Measurements from ENCODE around the gene DGCR2.
"Not testable (repeated sequence)": the region's sequence is repeated elsewhere in the genome, so short reads cannot be mapped to it uniquely, and the experiment has no call there.

DGCR2 gene

DNA sequence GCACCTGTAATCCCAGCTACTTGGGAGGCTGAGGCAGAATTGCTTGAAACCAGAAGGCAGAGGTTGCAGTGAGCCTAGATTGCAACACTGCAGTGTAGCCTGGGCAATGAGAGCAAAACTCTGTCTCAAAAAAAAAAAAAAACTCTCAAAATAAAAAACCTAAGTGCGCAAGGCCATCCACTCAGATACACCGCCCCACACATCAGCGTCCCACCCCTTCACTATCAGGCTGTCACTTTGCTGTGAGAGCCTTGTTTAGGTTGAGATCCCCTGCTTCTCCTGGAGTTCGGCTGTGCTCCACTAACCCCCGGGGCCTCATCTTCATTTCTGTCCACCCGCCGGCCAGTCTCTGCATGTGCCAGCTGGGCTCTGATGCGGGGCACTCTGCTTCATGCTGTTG, 44.2 kb upstream of the DGCR2 start:
- ChIA-PET CTCF (interaction anchor here (0.8 kb wide), 1 partner anchor 13 kb away, joined by 3 read pairs; no protein-coding TSS in a partner anchor), POLR2A (no interaction called here)
- DNase-seq (ENCODE audit: extremely low spot score): no peak
- TF ChIP-seq SUZ12 (IDR thresholded peaks at IDR 0.05) (no peak), BHLHE40 (IDR thresholded peaks at IDR 0.05; ENCODE audit: borderline replicate concordance) (no peak), ZNF384 (IDR thresholded peaks at IDR 0.05) (no peak)

DNA sequence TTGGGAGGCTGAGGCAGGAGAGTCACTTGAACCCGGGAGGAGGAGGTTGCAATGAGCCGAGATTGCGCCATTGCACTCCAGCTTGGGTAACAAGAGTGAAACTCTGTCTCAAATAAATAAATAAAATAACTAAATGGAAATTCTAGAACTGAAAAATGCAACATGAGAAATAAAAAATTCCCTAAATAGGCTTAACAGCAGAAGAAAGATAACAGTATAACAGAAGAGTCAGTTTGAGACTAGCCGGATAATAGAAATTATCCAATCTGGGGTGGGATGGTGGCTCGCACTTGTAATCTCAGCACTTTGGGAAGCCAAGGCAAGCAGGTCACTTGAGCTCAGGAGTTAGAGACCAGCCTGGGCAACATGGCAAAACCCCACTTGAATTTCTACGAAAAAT, 42.2 kb upstream of the DGCR2 start:
- POLR2A ChIA-PET: no interaction called here
- no peak for DNase-seq (ENCODE audit: extremely low spot score)
- CTCF ChIA-PET: no interaction called here
- TF ChIP-seq FOXA1 (IDR thresholded peaks at IDR 0.05): no peak
- TF ChIP-seq CTBP1 (IDR thresholded peaks at IDR 0.05; ENCODE audit: borderline replicate concordance): no peak
- TF ChIP-seq PKNOX1 (IDR thresholded peaks at IDR 0.05): no peak
- no peak for TF ChIP-seq ZNF384 (IDR thresholded peaks at IDR 0.05)
- no peak for TF ChIP-seq FOXM1 (IDR thresholded peaks at IDR 0.05; ENCODE audit: borderline replicate concordance)
- no peak for TF ChIP-seq TARDBP (IDR thresholded peaks at IDR 0.05)
- TF ChIP-seq BHLHE40 (IDR thresholded peaks at IDR 0.05; ENCODE audit: borderline replicate concordance): no peak
- no peak for TF ChIP-seq FOXK2 (IDR thresholded peaks at IDR 0.05)
- no peak for TF ChIP-seq NFRKB (IDR thresholded peaks at IDR 0.05)
- TF ChIP-seq SP1 (IDR thresholded peaks at IDR 0.05): no peak
- no peak for TF ChIP-seq ELF4 (IDR thresholded peaks at IDR 0.05)
- no peak for TF ChIP-seq SUZ12 (IDR thresholded peaks at IDR 0.05)
- TF ChIP-seq ARNT (IDR thresholded peaks at IDR 0.05): no peak

- CTCF ChIA-PET; DNase-seq (ENCODE audit: extremely low spot score): not testable (repeated sequence)
- POLR2A ChIA-PET: interaction anchor here (1.2 to 1.6 kb wide), 2 partner anchors 12 to 14 kb away, joined by 5 read pairs; partner anchors contain the start of gene ESS2
These were observed 36.4 kb upstream of the DGCR2 start for GRCh38 chr22:19158649-19159048.

DNA sequence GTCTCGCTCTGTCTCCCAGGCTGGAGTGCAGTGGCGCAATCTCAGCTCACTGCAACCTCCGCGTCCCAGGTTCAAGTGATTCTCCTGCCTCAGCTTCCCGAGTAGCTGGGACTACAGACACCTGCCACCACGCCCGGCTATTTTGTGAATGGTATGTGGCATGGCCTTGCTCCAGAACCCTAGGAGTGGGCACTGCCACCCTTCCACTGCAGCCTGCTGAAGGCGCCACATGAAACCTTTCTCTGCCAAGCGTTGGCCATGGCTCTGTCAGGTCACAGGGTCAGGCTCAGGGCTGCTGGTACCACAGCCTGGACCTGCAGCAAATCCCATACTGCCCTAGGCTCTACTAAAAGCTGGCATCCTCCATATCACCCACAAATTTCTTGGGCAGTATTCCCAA, 33.9 kb upstream of the DGCR2 start:
- DNase-seq (ENCODE audit: extremely low spot score); CTCF ChIA-PET: not testable (repeated sequence)
- POLR2A ChIA-PET: interaction anchor here (1.3 kb wide), 1 partner anchor 11 kb away, joined by 4 read pairs; the partner anchor contains the start of gene ESS2

GRCh38 chr22:19152942-19153883, 31.0 kb upstream of the DGCR2 start:
- CTCF ChIA-PET: interaction anchor here (1.1 kb wide), 1 partner anchor 14 kb away, joined by 3 read pairs; no protein-coding TSS in a partner anchor
- POLR2A ChIA-PET: interaction anchor here (2.5 kb wide), 1 partner anchor 9 kb away, joined by 14 read pairs; the partner anchor contains the start of gene ESS2
- TF ChIP-seq LEF1 (IDR thresholded peaks at IDR 0.05; ENCODE audit: borderline replicate concordance) (no peak), TARDBP (IDR thresholded peaks at IDR 0.05) (no peak), FOXK2 (IDR thresholded peaks at IDR 0.05) (no peak), FOXA1 (IDR thresholded peaks at IDR 0.05) (no peak), NFRKB (IDR thresholded peaks at IDR 0.05) (no peak), FOXM1 (IDR thresholded peaks at IDR 0.05; ENCODE audit: borderline replicate concordance) (no peak), CTBP1 (IDR thresholded peaks at IDR 0.05; ENCODE audit: borderline replicate concordance) (no peak)
- DNase-seq (ENCODE audit: extremely low spot score): no peak

- ChIA-PET CTCF (no interaction called here), POLR2A (no interaction called here)
- no peak for DNase-seq (ENCODE audit: extremely low spot score)
- no peak for TF ChIP-seq NFRKB (IDR thresholded peaks at IDR 0.05)
- no peak for TF ChIP-seq ZNF384 (IDR thresholded peaks at IDR 0.05)
- no peak for TF ChIP-seq FOXM1 (IDR thresholded peaks at IDR 0.05; ENCODE audit: borderline replicate concordance)
- TF ChIP-seq L3MBTL2 (conservative IDR thresholded peaks at IDR 0.05): no peak
- no peak for TF ChIP-seq TARDBP (IDR thresholded peaks at IDR 0.05)
- no peak for TF ChIP-seq HDGF (IDR thresholded peaks at IDR 0.05; ENCODE audit: borderline replicate concordance)
- TF ChIP-seq FOXK2 (IDR thresholded peaks at IDR 0.05): no peak
- no peak for TF ChIP-seq FOXA1 (IDR thresholded peaks at IDR 0.05)
- no peak for TF ChIP-seq ELF4 (IDR thresholded peaks at IDR 0.05)
- no peak for TF ChIP-seq BHLHE40 (IDR thresholded peaks at IDR 0.05; ENCODE audit: borderline replicate concordance)
- TF ChIP-seq CTBP1 (IDR thresholded peaks at IDR 0.05; ENCODE audit: borderline replicate concordance): no peak
- TF ChIP-seq PKNOX1 (IDR thresholded peaks at IDR 0.05): no peak
- no peak for TF ChIP-seq SP1 (IDR thresholded peaks at IDR 0.05)
- no peak for TF ChIP-seq ARNT (IDR thresholded peaks at IDR 0.05)
- no peak for TF ChIP-seq LEF1 (IDR thresholded peaks at IDR 0.05; ENCODE audit: borderline replicate concordance)
- no peak for TF ChIP-seq SUZ12 (IDR thresholded peaks at IDR 0.05)
These were observed 29.3 kb upstream of the DGCR2 start for GRCh38 chr22:19151329-19152191.

Measured in HEK293T (cell line).